GM23338 (cell line): Measurements from ENCODE around the gene MUCL3.
"Not testable (repeated sequence)": the region's sequence is repeated elsewhere in the genome, so short reads cannot be mapped to it uniquely, and the experiment has no call there.

Source experiments
- CREB1 ChIP-seq: fragments of 250-450 bp; sonication (Bioruptor Pico); IDR thresholded peaks from 2 replicates; pipeline ENCODE4 v1.5.0; 2020; ENCODE audit warnings: low read depth, mild to moderate bottlenecking, moderate library complexity
- EZH2 ChIP-seq: fragments of 200-600 bp; sonication (generic); IDR thresholded peaks from one replicate; pipeline ENCODE4 v1.8.0; 2017; ENCODE audit warnings: antibody characterized with exemption, mild to moderate bottlenecking, low read depth; ENCODE audit not compliant: unreplicated experiment
- POLR2AphosphoS5 ChIP-seq: IDR thresholded peaks from 2 replicates; pipeline ENCODE4 v1.6.1; 2016; ENCODE audit warnings: antibody characterized with exemption, low read depth
- TF ChIP-seq, protein P1 (sequence below), 2 experiments: fragments of 200-600 bp in 1 of 2; sonication (generic) in 1 of 2; conservative IDR thresholded peaks; 2 replicates each; pipeline versions ENCODE4 v1.5.1 to v1.6.1; 2016 to 2017; ENCODE audit warnings: antibody characterized with exemption in 2 of 2, low read depth in 2 of 2, mild to moderate bottlenecking in 2 of 2, moderate library complexity in 1 of 2
- TF ChIP-seq, protein P2 (sequence below): IDR thresholded peaks from one replicate; pipeline ENCODE4 v1.6.1; 2018; ENCODE audit warnings: antibody characterized with exemption; ENCODE audit not compliant: unreplicated experiment

DNA sequence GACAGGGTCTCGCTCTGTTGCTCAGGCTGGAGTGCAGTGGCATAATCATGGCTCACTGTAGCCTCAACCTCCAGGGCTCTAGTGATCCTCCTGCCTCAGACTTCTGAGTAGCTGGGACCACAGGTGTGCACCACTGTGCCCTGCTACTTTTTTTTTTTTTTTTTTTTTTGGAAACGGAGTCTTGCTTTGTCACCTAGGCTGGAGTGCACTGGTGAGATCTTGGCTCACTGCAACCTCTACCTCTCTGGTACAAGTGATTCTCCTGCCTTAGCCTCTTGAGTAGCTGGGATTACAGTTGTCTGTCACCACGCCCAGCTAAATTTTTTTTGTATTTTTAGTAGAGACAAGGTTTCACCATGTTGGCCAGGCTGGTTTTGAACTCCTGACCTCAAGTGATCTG lies 13.7 kb upstream of the MUCL3 start:
- TF ChIP-seq, protein P1, sequence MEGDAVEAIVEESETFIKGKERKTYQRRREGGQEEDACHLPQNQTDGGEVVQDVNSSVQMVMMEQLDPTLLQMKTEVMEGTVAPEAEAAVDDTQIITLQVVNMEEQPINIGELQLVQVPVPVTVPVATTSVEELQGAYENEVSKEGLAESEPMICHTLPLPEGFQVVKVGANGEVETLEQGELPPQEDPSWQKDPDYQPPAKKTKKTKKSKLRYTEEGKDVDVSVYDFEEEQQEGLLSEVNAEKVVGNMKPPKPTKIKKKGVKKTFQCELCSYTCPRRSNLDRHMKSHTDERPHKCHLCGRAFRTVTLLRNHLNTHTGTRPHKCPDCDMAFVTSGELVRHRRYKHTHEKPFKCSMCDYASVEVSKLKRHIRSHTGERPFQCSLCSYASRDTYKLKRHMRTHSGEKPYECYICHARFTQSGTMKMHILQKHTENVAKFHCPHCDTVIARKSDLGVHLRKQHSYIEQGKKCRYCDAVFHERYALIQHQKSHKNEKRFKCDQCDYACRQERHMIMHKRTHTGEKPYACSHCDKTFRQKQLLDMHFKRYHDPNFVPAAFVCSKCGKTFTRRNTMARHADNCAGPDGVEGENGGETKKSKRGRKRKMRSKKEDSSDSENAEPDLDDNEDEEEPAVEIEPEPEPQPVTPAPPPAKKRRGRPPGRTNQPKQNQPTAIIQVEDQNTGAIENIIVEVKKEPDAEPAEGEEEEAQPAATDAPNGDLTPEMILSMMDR (conservative IDR thresholded peaks at IDR 0.05; ENCODE audit: low read depth in 2 of 2): not testable (repeated sequence)
- TF ChIP-seq CREB1 (CRISPR knock-in tag); EZH2; POLR2AphosphoS5: not testable (repeated sequence)
- TF ChIP-seq, protein P2, sequence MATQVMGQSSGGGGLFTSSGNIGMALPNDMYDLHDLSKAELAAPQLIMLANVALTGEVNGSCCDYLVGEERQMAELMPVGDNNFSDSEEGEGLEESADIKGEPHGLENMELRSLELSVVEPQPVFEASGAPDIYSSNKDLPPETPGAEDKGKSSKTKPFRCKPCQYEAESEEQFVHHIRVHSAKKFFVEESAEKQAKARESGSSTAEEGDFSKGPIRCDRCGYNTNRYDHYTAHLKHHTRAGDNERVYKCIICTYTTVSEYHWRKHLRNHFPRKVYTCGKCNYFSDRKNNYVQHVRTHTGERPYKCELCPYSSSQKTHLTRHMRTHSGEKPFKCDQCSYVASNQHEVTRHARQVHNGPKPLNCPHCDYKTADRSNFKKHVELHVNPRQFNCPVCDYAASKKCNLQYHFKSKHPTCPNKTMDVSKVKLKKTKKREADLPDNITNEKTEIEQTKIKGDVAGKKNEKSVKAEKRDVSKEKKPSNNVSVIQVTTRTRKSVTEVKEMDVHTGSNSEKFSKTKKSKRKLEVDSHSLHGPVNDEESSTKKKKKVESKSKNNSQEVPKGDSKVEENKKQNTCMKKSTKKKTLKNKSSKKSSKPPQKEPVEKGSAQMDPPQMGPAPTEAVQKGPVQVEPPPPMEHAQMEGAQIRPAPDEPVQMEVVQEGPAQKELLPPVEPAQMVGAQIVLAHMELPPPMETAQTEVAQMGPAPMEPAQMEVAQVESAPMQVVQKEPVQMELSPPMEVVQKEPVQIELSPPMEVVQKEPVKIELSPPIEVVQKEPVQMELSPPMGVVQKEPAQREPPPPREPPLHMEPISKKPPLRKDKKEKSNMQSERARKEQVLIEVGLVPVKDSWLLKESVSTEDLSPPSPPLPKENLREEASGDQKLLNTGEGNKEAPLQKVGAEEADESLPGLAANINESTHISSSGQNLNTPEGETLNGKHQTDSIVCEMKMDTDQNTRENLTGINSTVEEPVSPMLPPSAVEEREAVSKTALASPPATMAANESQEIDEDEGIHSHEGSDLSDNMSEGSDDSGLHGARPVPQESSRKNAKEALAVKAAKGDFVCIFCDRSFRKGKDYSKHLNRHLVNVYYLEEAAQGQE: not testable (repeated sequence)
